Breast epithelium (tissue), 3 donors: Measurements from ENCODE around the gene ACSL1.

Experiments
- CTCF ChIP-seq, 3 donors: fragments of 450-650 bp; IDR thresholded peaks; one replicate each; pipeline ENCODE4 v1.5.1; 2016 to 2017; ENCODE audit warnings: antibody characterized with exemption in 3 of 3, mild to moderate bottlenecking in 3 of 3, moderate library complexity in 3 of 3
- POLR2AphosphoS5 ChIP-seq, 3 donors: sonication (generic); formaldehyde crosslinking; IDR thresholded peaks; one replicate each; pipeline ENCODE4 v1.6.1; 2017; ENCODE audit warnings: antibody characterized with exemption in 3 of 3

GRCh38 chr4:184806711-184807110 lies 19.1 kb downstream of the ACSL1 start:
- TF ChIP-seq CTCF (IDR thresholded peaks at IDR 0.05) (no peak), POLR2AphosphoS5 (IDR thresholded peaks at IDR 0.05) (no peak)
